ENCODE results near the gene SPRR4.
"Not testable (repeated sequence)": the region's sequence is repeated elsewhere in the genome, so short reads cannot be mapped to it uniquely, and the experiment has no call there.

SPRR4 gene

GRCh38 chr1:152967201-152967600 lies 3.2 kb upstream of the SPRR4 start:
- no peak for DNase-seq

DNA sequence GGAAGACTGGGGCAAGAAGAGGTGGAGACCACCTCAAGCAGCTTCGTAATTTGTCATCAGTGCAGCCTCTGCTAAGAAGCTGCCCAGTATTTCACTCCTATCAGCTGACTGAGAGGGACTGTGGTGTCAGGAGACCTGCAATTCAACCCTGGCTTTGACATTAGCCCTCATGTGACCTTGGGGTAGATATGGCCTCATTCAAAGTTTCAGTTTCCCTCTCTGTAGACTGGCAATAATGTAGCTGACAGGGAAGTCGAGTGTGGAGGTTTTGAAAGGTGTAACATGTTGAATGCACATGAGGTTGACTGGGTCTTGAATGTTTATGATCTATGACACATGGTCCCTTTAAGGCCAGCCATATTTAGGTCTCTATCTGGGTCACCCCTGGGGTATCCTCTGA lies 2.2 kb upstream of the SPRR4 start:
- DNase-seq: no peak

DNA sequence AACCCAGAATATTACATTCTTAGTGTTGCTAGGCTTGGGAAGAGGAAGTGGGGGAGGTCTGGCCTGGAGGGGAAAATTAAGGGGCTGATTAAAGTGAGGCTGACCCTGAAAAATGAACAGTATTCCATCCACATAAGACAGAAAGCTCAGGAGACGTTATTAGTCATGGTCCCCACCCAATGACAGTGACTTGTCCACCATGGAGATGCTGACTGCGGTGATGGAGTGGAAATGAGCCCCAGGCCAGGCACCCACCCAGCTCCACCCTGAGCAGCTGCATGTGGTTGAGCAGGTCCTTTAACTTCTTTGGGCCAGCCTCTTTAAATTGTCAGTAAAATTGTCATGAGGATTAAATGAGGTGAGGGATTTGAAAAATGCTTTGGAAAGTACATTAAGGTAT lies 1.4 kb upstream of the SPRR4 start:
- no peak for DNase-seq

- DNase-seq: no peak
Measured at GRCh38 chr1:152972196-152972886, 1.9 kb downstream of the SPRR4 start.

DNA sequence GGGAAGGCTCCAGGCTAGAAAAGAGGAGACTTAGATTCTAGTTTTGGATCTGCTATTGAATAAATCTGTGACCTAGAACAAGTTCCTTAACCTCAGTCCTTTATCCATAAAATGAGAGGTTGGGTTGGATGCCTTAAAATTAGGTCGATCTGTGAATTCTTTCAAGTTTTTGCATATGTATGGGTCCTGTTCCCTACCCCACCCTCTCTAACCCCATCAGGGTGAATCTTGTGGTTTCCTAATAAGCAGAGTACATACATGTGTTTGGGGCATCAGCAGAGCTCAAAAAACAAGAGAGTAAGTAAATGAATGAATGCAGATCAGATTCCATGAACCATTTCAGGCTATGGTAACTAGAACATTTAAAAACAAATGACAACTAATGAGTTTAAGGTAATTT lies 6.2 kb downstream of the SPRR4 start:
- no peak for DNase-seq

DNA sequence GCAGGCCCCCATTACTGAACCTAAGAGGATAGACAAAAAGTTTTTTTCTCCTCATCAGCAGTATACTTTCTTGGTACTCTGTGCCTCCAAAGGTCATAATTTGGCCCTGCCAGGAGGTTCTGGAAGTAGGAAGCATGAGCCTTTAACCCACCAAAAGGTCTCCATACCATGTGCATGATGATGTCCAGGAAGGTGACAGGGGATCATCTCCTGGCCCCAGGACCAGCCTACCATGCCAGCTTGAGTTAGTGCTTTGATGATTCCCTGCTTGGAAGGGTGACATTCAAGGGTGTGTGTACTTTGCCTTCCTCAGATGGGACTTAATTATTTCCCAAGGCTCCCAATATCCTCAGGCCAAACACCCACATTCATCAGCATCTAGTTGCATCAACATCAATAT lies 7.2 kb downstream of the SPRR4 start:
- DNase-seq: no peak

- DNase-seq: no peak
Measured at GRCh38 chr1:152980676-152981075, 10.2 kb downstream of the SPRR4 start.

DNA sequence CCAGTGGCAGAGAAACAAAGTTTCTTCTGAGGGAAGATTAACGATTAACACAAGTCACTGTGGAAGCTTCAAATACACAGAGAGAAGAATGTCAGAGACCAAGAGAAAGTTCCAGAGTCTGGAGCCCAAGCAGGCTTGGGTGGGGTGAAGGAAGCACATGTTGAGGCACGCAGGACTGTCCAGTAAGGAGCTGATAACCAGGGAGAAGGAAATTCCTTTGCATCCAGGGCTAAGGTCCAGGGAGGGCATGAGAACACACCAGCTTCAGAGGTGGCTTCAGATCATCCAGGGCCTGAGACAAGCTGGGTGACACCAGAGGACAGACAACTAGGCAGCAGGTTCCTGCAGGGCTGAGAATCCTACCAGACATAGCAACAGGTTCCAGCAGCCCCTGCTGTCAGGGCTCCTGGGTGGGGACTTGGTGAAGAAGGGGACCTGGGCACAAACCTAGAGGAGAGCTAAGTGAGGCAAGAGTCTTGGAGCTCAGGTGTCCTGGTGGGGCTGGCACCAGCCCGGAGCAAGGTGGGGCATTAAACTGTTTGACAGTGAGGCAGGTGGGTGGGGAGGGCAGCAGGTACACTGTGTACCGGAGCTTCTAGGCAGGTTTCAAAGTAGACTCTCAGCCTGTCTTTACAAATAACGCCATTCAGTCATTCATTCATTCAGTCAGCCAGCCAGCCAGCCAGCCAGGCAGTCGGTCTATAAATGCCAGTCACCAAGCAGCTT lies 10.9 kb downstream of the SPRR4 start:
- DNase-seq: no peak

DNA sequence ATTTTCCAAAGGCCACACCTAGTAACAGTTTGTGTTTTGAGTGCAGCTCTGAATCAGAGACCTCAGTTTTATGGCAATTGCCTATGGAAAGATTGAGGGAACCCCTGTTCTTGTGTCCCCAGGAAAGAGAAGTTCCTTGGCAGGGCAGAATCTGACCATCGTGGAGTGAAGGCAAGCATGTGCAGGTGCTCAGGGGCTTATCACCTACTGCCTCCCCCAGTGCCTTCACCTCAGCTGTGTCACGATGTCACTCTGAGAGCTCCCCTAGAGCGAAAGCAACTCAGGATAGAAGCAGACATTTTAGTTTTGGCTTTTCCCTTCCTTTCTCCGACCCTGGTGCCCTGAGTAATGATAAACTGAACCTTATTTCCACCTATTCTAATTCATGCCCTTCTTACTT lies 11.6 kb downstream of the SPRR4 start:
- no peak for DNase-seq

GRCh38 chr1:152983234-152983633 lies 12.8 kb downstream of the SPRR4 start:
- no peak for DNase-seq

GRCh38 chr1:152983743-152984142 lies 13.3 kb downstream of the SPRR4 start, which contains the start of gene SPRR1A:
Gene SPRR1A (plus strand): TSS chr1:152984081. CDS start chr1:152985231, 1,150 bp downstream.
- no peak for DNase-seq

- no peak for DNase-seq
Measured at GRCh38 chr1:152986578-152986977, 16.1 kb downstream of the SPRR4 start.

DNA sequence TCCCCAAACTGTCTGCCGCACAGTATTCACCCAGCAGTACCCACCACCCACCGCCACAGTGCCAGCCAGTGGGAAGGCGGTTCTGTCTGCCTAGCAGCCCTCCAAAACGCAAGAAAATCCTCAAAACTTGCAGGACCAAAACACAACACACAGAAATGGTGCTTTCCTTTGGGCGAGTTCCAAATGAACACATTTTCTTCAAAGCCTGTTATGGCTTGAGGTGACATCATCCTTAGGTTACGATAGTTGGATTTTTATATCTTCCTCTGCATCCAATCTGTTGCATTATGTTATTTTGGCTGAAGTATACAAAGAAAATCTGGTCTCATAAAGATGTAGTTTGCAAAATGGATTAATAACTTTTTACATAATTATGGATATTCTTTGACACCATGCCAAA lies 22.7 kb downstream of the SPRR4 start:
- no peak for DNase-seq

DNA sequence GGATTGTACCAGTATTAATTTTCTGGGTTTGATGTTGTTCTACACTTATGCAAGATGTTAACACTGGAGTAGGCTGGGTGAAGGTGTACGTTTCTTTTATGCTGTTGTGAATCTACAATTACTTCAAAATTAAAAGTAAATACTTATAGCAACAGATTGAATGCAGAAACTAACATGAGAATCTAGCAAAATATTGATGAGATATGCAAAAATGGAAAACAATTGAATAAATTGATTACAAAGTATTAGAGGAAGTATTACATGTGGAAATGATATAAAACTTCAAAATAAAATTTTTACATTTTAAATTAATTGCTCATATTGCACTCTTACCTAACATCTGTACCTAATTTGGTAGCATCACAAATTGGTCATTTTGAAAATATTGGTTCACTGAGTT lies 25.4 kb downstream of the SPRR4 start:
- DNase-seq: no peak

DNA sequence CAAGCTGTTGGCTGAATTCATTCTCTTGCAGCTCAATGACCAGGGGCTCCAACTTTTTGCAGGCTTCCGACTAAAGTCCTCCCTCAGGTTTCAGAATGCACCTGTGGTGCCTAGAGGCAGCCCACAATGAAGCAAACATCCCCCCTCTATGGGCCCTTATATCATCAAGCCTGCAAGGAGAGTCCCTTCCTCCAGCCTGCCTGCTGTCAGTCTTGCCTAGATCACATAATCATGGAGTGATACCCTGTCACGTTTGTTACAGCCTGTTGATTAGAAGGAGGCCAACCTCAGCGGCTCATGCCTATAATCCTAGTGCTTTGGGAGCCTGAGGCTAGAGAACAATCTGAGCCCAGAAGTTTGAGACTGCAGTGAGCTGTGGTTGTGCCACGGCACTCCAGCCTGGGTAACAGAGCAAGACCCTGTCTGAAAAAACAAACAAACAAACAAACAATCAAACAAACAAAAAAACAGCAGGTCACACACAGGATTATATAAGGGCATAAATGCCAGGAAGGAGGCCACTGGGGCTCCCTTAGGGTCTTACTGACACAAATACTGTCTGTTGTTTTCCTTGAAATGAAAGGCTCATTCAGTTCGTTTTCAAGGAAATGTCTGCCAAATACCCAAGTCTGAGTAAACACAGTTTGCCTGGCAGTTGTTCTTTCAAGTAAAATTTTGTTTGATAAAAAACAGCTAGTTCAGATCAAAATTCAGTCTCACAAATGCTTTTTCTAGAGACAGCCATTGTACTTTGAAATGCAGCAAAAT lies 26.4 kb downstream of the SPRR4 start:
- DNase-seq: no peak

GRCh38 chr1:152997901-152998300 lies 27.5 kb downstream of the SPRR4 start:
- DNase-seq: no peak

- DNase-seq: no peak
Measured at GRCh38 chr1:152998476-152998875, 28.0 kb downstream of the SPRR4 start.

GRCh38 chr1:152999818-153000217 lies 29.4 kb downstream of the SPRR4 start:
- no peak for DNase-seq

- DNase-seq: no peak
Measured at GRCh38 chr1:153000294-153000693, 29.8 kb downstream of the SPRR4 start.

DNA sequence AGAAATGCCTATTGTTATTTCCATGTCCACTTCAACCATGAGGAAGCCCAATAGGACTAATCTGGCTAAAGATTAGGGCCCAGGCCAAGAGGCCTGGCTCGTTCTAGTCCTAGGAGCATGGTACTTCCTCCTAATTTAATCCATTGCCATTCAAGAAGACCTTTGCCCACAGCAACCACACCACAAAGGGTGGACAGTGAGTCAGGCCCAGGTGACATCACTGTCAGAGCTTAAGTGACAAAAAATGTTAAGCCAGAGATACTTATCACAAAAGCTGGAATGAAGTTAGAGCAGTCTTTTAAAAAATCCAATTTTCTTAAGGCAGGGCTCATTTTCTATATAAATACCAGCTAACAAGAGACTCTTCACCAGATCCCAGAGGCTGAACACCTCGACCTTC lies 30.9 kb downstream of the SPRR4 start, which contains the start of gene SPRR3:
TSS of gene SPRR3 (plus strand) at position 368 of the 400 bp plus-strand sequence. CDS start 1,272 bp downstream, outside the sequence.
- DNase-seq: no peak

DNA sequence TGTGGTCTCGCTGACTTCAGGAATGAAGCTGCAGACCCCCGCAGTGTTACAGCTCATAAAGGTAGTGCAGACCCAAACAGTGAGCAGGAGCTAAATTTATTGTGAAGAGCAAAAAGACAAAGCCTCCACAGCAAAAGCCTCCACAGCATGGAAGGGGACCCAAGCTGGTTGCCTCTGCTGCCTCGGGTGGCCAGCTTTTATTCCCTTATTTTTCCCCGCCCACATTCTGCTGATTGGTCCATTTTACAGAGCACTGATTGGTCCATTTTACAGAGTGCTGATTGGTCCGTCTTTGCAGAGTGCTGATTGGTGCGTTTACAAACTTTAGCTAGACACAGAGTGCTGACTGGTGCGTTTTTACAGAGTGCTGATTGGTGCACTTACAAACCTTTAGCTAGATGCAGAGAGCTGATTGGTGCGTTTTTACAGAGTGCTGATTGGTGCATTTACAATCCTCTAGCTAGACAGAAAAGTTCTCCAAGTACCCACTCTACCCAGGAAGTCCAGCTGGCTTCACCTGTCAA lies 40.8 kb downstream of the SPRR4 start:
- DNase-seq: not testable (repeated sequence)

- not testable (repeated sequence) for DNase-seq
Measured at GRCh38 chr1:153021829-153022228, 51.4 kb downstream of the SPRR4 start.
